Omental fat pad (tissue), 4 donors: ENCODE data around the gene POLR2B. TPM values are rescaled to one million over a fixed set of nuclear protein-coding genes. Genes with fewer than 3 reads are reported as not detected.

ENCODE experiments used
- ATAC-seq: fragments of 150-250 bp; one replicate; pipeline ENCODE4 v1.9.1; 2016; ENCODE audit warnings: mild to moderate bottlenecking, moderate library complexity; ENCODE audit not compliant: low FRiP score
- DNase-seq: peaks from one replicate; pipeline ENCODE4 v3.0.0-alpha.2; 2019; ENCODE audit warnings: low spot score
- total RNA-seq, 4 donors: library from RNA; depleted of rRNA; stranded (reverse); fragments of >200 nt; gene quantifications; one replicate each; pipeline ENCODE4 v1.1.0, GENCODE V29; 2016
- TF ChIP-seq, protein P1 (sequence below), 3 donors: fragments of 450-650 bp; IDR thresholded peaks; one replicate each; pipeline ENCODE4 v1.5.1; 2016 to 2017; ENCODE audit warnings: antibody characterized with exemption in 3 of 3, mild to moderate bottlenecking in 3 of 3, moderate library complexity in 2 of 3

Gene POLR2B
- total RNA-seq, 4 donors from 2014 or later: 47.7 to 92.5 (median 62.2) TPM

DNA sequence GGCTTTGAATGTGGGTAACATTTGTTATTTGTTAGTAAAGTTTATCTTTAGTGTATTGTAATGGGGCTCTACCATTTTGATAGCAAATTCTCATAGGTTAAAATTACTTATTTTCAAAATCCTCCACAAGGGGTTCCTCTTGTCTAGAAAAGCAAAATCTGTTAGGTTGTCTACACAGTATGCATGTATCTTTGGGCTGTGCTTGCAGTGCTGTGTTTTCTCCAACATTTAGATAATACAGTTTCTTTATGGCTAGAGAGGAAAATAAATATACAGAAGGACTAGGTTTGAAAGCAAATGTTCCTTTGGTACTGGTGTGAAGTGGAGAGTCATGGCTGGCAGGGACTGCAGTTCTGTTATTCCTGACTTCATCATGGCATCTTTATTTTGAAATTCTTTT is 40.3 kb downstream of the POLR2B start:
- DNase-seq (no peak), ATAC-seq (no peak)
- TF ChIP-seq, protein P1, sequence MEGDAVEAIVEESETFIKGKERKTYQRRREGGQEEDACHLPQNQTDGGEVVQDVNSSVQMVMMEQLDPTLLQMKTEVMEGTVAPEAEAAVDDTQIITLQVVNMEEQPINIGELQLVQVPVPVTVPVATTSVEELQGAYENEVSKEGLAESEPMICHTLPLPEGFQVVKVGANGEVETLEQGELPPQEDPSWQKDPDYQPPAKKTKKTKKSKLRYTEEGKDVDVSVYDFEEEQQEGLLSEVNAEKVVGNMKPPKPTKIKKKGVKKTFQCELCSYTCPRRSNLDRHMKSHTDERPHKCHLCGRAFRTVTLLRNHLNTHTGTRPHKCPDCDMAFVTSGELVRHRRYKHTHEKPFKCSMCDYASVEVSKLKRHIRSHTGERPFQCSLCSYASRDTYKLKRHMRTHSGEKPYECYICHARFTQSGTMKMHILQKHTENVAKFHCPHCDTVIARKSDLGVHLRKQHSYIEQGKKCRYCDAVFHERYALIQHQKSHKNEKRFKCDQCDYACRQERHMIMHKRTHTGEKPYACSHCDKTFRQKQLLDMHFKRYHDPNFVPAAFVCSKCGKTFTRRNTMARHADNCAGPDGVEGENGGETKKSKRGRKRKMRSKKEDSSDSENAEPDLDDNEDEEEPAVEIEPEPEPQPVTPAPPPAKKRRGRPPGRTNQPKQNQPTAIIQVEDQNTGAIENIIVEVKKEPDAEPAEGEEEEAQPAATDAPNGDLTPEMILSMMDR (IDR thresholded peaks at IDR 0.05): no peak

DNA sequence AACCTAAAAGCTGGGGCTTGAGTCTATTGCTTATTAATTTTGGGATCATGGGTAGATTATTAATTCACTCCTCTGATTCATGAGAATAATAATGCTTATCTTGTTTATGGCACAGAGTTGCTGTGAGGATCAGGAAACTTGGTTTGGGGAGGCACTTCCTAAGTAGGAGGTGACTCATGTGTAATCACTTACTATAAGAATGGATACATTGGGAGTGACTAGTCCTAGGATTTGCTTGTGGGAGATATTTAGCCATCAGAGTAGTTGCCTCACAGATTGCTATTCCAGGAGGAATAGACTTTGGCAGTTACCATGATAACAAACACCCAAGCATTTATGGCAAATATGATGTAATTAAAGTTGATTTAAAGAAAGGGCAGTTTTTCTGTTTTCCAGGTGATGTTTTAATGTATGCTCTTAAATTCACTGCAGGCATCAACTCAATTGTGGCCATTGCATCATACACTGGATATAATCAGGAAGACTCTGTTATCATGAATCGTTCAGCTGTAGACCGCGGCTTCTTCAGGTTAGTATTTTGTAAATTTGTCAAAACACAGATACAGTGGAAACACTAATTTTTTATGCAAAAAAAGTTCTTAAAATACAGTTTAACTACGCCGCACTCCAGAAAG is 41.9 kb downstream of the POLR2B start:
- ATAC-seq: peak; percentile 77
- TF ChIP-seq, protein P1 (IDR thresholded peaks at IDR 0.05): no peak
- DNase-seq: no peak

DNA sequence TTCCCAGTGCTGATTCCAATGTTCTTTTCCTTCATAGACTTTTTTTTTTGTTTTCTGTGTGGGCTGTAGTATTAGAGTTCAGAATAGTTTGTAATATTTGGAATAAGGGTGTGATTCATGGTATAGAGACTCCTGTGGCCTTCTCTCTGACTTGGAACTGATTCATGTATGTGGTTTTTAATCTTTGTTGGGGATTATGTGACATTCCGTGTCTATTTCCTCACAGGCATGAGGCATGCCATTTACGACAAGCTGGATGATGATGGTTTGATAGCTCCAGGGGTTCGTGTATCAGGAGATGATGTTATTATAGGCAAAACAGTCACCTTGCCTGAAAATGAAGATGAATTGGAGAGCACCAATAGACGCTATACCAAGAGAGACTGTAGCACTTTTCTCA is 44.4 kb downstream of the POLR2B start:
- TF ChIP-seq, protein P1 (IDR thresholded peaks at IDR 0.05): no peak
- no peak for ATAC-seq
- DNase-seq: no peak

DNA sequence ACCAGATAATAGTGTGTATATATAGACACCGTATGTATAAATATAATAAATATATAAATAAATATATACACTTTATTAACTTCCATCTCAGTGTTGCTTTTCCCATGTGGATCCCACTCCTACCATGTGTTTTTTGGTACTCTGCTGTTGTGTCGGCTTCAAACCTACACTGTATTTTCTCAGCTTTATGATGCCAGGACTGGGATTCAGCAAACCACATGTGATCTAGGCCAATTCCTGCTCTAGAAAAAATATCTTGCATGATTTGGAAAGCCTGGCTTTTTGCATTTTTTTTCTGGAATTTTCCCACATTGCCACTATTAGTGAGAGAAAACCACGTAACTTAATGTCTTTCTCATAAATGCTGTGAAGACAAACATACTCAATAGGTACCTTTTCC is 55.8 kb downstream of the POLR2B start:
- TF ChIP-seq, protein P1 (IDR thresholded peaks at IDR 0.05): no peak
- ATAC-seq: no peak
- DNase-seq: no peak

DNA sequence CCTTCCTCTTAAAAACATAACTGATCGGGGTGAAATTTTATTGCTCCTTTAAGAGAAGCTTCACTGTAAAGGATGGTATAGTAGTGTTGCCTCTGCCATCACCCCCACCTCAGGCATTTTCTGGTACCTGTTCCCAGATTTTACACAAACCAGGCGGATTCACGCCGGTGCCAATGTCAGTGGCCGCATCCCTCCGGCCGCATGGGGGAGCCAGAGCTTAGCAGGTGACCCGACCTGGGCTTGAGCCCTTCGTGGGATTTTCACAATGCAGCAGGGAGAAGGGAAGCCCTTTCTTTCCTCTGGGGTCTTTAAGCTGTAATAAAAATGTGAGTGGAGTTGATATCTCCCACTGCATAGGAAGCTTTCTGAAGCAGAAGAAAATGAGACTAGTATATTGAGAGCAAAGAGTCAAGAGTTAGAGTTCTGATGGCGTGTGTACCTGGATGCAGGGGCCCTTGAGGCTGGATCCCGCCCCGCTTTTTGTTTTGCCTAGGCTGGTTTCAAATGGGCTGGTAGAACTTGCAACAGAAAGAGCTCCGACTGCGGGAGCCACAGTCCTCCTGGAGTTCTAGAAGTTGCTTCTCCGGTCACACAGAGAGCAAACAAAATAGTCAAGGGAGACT is 59.4 kb downstream of the POLR2B start:
- DNase-seq: peak; percentile 46
- peak; percentile 71 for ATAC-seq
- TF ChIP-seq, protein P1 (IDR thresholded peaks at IDR 0.05): peak in 1 of 3 donors; percentile 35

DNA sequence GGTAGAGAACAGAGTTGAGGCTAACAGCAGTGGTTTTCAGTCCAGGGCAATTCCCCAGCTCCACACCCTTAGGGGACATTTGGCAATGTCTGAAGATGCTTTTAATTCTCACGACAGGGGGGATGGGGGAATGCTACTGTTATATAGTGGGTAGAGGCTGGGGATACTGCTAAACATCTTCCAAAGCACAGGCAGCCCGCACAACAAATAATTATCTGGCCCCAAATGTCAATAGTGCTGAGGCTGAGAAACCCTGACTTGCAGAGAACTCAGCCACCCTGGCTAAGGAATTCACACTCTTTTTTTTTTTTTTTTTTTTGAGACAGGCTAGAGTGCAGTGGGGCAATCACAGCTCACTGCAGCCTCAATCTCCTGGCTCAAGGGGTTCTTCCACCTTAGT is 60.6 kb downstream of the POLR2B start:
- no peak for ATAC-seq

More for the DNA sequence above, 60.6 kb downstream of the POLR2B start:
- no peak for DNase-seq
- TF ChIP-seq, protein P1 (IDR thresholded peaks at IDR 0.05): no peak
